ENCODE measurements around the gene XIRP1.
A peak's percentile ranks its signal among the peaks of the same experiment; 100 is the strongest.
"Not testable (repeated sequence)": the region's sequence is repeated elsewhere in the genome, so short reads cannot be mapped to it uniquely, and the experiment has no call there.

Gene XIRP1

DNA sequence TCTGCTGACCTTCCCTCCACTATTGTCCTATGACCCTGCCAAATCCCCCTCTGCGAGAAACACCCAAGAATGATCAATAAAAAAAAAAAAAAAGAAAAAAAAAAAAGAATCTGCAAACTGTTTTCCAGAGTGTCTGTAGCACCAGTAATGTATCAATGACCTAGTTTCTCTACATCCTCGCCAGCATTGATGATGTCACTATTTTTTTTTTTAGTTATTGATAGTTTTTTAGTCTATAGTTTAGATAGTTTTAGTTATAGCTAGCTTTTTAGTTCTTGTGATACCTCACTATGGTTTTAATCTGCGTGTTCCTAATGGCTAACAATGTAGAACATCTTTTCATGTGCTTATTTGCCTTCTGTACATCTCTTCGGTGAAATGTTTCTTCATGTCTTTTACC lies 36.1 kb upstream of the XIRP1 start:
- H4K20me1 ChIP-seq (ENCODE audit: insufficient read depth, low read length, poor library complexity, severe bottlenecking): no peaks in the 10 kb centered on the region
- H3K4me2 ChIP-seq (ENCODE audit: low read depth, low read length, poor library complexity, severe bottlenecking): no peak overlapping the region
- TF ChIP-seq, protein P1, sequence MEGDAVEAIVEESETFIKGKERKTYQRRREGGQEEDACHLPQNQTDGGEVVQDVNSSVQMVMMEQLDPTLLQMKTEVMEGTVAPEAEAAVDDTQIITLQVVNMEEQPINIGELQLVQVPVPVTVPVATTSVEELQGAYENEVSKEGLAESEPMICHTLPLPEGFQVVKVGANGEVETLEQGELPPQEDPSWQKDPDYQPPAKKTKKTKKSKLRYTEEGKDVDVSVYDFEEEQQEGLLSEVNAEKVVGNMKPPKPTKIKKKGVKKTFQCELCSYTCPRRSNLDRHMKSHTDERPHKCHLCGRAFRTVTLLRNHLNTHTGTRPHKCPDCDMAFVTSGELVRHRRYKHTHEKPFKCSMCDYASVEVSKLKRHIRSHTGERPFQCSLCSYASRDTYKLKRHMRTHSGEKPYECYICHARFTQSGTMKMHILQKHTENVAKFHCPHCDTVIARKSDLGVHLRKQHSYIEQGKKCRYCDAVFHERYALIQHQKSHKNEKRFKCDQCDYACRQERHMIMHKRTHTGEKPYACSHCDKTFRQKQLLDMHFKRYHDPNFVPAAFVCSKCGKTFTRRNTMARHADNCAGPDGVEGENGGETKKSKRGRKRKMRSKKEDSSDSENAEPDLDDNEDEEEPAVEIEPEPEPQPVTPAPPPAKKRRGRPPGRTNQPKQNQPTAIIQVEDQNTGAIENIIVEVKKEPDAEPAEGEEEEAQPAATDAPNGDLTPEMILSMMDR (conservative IDR thresholded peaks at IDR 0.05; ENCODE audit: low read length): no peak
- no peak for TF ChIP-seq EZH2phosphoT487 (IDR thresholded peaks at IDR 0.05; ENCODE audit: borderline replicate concordance)
- no peak overlapping the region for H2AFZ ChIP-seq (ENCODE audit: low read length)
- H3K9ac ChIP-seq (ENCODE audit: low read depth, low read length, poor library complexity, severe bottlenecking): no peak overlapping the region
- no peaks in the 10 kb centered on the region for H3F3A ChIP-seq (ENCODE audit: low read depth)
- no peak overlapping the region for H3K4me3 ChIP-seq (ENCODE audit: low read length, poor library complexity, severe bottlenecking)
- H3K4me1 ChIP-seq (ENCODE audit: insufficient read depth, low read length, poor library complexity, severe bottlenecking): peaks cover 8% of the 10 kb centered on the region
- H3K9me3 ChIP-seq (ENCODE audit: insufficient read depth, low read depth, low read length): no peaks in the 10 kb centered on the region
- H3K9me2 ChIP-seq (replicated peaks; ENCODE audit: low read depth, low read length): no peaks in the 10 kb centered on the region
- no peaks in the 10 kb centered on the region for H3K79me2 ChIP-seq (ENCODE audit: insufficient read depth, low read length)
- no peaks in the 10 kb centered on the region for H3K27me3 ChIP-seq (ENCODE audit: insufficient read depth, low read length, poor library complexity, severe bottlenecking)
- no peaks in the 10 kb centered on the region for H3K36me3 ChIP-seq (ENCODE audit: insufficient read depth, low read length)

DNA sequence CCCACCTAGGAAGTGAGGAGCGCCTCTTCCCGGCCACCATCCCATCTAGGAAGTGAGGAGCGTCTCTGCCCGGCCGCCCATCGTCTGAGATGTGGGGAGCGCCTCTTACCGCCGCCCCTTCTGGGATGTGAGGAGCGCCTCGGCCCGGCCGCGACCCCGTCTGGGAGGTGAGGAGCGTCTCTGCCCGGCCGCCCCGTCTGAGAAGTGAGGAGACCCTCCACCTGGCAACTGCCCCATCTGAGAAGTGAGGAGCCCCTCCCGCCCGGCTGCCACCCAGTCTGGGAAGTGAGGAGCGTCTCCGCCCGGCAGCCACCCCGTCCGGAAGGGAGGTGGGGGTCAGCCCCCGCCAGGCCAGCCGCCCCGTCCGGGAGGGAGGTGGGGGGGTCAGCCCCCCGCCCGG lies 35.2 kb upstream of the XIRP1 start:
- H3K9me2 ChIP-seq (replicated peaks; ENCODE audit: low read depth, low read length); H3K36me3 ChIP-seq (ENCODE audit: insufficient read depth, low read length); H3K4me2 ChIP-seq (ENCODE audit: low read depth, low read length, poor library complexity, severe bottlenecking); H3K4me1 ChIP-seq (ENCODE audit: insufficient read depth, low read length, poor library complexity, severe bottlenecking); H3K9ac ChIP-seq (ENCODE audit: low read depth, low read length, poor library complexity, severe bottlenecking); H3K27me3 ChIP-seq (ENCODE audit: insufficient read depth, low read length, poor library complexity, severe bottlenecking); H3F3A ChIP-seq (ENCODE audit: low read depth); H3K9me3 ChIP-seq (ENCODE audit: insufficient read depth, low read depth, low read length); H2AFZ ChIP-seq (ENCODE audit: low read length); H3K79me2 ChIP-seq (ENCODE audit: insufficient read depth, low read length); H3K4me3 ChIP-seq (ENCODE audit: low read length, poor library complexity, severe bottlenecking); H4K20me1 ChIP-seq (ENCODE audit: insufficient read depth, low read length, poor library complexity, severe bottlenecking): not testable (repeated sequence)

DNA sequence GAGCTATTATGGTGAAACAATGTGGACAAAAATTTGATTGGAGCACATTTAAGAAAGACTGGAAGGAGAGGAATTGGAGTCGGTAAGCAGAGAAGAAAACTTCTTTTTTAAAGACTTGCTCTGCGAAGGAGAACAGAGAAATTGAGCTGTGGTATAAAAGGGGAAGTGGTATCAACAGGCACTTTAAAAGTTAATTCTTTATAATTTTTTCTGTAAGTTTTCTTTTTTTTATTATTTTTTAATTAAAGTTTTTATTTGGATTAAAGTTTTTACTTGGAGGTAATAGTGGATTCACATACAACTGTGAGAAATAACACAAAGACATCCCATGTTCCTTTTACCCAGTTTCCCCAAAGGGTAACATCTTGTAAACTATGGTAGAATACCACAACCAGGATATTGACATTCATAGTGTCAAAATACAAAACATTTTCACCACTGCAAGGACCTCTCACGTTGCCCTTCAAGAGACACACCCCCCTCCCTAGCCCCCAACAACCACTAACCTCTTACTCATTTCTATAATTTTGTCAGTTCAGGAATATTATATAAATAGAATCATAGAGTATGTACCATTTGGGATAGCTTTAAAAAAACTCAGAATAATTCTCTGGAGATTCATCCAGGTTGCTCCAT lies 33.8 kb upstream of the XIRP1 start:
- Histone ChIP-seq H3K9ac (ENCODE audit: low read depth, low read length, poor library complexity, severe bottlenecking) (no peak overlapping the region), H3K9me3 (ENCODE audit: insufficient read depth, low read depth, low read length) (no peaks in the 10 kb centered on the region), H3K79me2 (ENCODE audit: insufficient read depth, low read length) (no peaks in the 10 kb centered on the region), H3K4me2 (ENCODE audit: low read depth, low read length, poor library complexity, severe bottlenecking) (no peak overlapping the region), H3K4me1 (ENCODE audit: insufficient read depth, low read length, poor library complexity, severe bottlenecking) (peaks cover 2% of the 10 kb centered on the region), H3K4me3 (ENCODE audit: low read length, poor library complexity, severe bottlenecking) (no peak overlapping the region), H3F3A (ENCODE audit: low read depth) (no peaks in the 10 kb centered on the region), H4K20me1 (ENCODE audit: insufficient read depth, low read length, poor library complexity, severe bottlenecking) (no peaks in the 10 kb centered on the region), H3K9me2 (replicated peaks; ENCODE audit: low read depth, low read length) (no peaks in the 10 kb centered on the region), H3K36me3 (ENCODE audit: insufficient read depth, low read length) (no peaks in the 10 kb centered on the region), H3K27me3 (ENCODE audit: insufficient read depth, low read length, poor library complexity, severe bottlenecking) (no peaks in the 10 kb centered on the region), H2AFZ (ENCODE audit: low read length) (no peak overlapping the region)
- no peak for TF ChIP-seq EZH2phosphoT487 (IDR thresholded peaks at IDR 0.05; ENCODE audit: borderline replicate concordance)
- TF ChIP-seq, protein P1 (conservative IDR thresholded peaks at IDR 0.05; ENCODE audit: low read length): no peak

GRCh38 chr3:39224288-39224687 lies 31.9 kb upstream of the XIRP1 start:
- Histone ChIP-seq H3K27me3 (ENCODE audit: insufficient read depth, low read length, poor library complexity, severe bottlenecking) (no peaks in the 10 kb centered on the region), H4K20me1 (ENCODE audit: insufficient read depth, low read length, poor library complexity, severe bottlenecking) (no peaks in the 10 kb centered on the region), H3K4me3 (ENCODE audit: low read length, poor library complexity, severe bottlenecking) (no peak overlapping the region), H3K9me2 (replicated peaks; ENCODE audit: low read depth, low read length) (no peaks in the 10 kb centered on the region), H3K9ac (ENCODE audit: low read depth, low read length, poor library complexity, severe bottlenecking) (no peak overlapping the region), H3K36me3 (ENCODE audit: insufficient read depth, low read length) (no peaks in the 10 kb centered on the region), H3K9me3 (ENCODE audit: insufficient read depth, low read depth, low read length) (no peaks in the 10 kb centered on the region), H2AFZ (ENCODE audit: low read length) (no peak overlapping the region), H3K4me1 (ENCODE audit: insufficient read depth, low read length, poor library complexity, severe bottlenecking) (peaks cover 6% of the 10 kb centered on the region), H3K4me2 (ENCODE audit: low read depth, low read length, poor library complexity, severe bottlenecking) (no peak overlapping the region), H3K79me2 (ENCODE audit: insufficient read depth, low read length) (no peaks in the 10 kb centered on the region), H3F3A (ENCODE audit: low read depth) (no peaks in the 10 kb centered on the region)
- TF ChIP-seq, protein P1 (conservative IDR thresholded peaks at IDR 0.05; ENCODE audit: low read length): 0 out of 2 replicates have a peak, but pooled peaks have one; percentile 10
- TF ChIP-seq EZH2phosphoT487 (IDR thresholded peaks at IDR 0.05; ENCODE audit: borderline replicate concordance): no peak

All from Loucy (cell line).